Activated CD4-positive, alpha-beta T cell treated with anti-CD3 and anti-CD28 coated beads, Interleukin-2, Interleukin-6, amounts not matched to agents 100 ng/mL and 50 ng/mL, durations not matched to agents 16 hours and 8 hours (primary cell): ENCODE results near the gene CACNA1H.

Experiments used
- DNase-seq: peaks from one replicate; pipeline ENCODE4 v3.0.0-alpha.2; 2020

Gene CACNA1H

GRCh38 chr16:1123525-1124230, 29.2 kb upstream of the CACNA1H start:
- no peak for DNase-seq

GRCh38 chr16:1124291-1124690, 28.6 kb upstream of the CACNA1H start:
- DNase-seq = no peak

GRCh38 chr16:1124795-1125194, 28.1 kb upstream of the CACNA1H start:
- no peak for DNase-seq

- DNase-seq = peak; percentile 24
These were observed 27.4 kb upstream of the CACNA1H start for GRCh38 chr16:1125471-1125870.

GRCh38 chr16:1126044-1126443, 26.9 kb upstream of the CACNA1H start:
- DNase-seq = no peak

- no peak for DNase-seq
These were observed 26.3 kb upstream of the CACNA1H start for GRCh38 chr16:1126586-1126985.

GRCh38 chr16:1127101-1127500, 25.8 kb upstream of the CACNA1H start:
- DNase-seq = no peak

DNA sequence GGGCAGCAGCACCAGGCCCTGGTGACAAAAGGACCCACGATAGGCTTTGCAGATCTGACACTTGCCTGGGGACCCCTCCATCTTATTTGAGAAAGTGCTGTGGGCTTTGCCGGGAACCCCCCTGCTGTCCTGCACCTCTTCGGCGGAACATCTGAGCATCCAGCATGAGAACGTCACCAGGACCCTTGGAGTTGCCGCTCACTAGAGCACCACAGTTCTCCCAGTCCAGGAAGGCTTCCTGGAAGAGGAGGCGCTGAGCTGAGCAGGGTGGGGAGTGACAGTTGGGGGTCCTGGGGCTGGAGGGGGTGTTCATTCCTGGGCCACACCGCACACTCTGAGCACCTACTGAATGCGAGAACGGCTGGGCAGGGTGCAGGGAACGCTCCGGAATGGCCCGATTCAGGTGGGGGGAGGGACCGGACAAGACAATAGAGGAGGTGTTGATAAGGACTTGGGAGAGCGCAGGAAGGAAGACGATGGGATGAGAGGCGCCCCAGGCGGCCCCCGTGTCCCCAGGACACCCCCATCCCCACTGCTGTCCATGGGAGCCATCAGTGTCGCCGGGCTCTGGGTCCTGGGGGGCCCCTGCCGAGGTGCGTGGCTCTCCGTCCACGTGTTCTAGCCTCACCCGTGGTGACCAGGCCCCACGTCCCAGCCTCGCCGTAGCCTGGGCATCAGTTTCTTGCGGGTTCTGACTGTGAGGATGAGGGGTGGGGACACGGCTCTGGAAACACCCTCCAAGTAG, 24.8 kb upstream of the CACNA1H start:
- DNase-seq = no peak

DNA sequence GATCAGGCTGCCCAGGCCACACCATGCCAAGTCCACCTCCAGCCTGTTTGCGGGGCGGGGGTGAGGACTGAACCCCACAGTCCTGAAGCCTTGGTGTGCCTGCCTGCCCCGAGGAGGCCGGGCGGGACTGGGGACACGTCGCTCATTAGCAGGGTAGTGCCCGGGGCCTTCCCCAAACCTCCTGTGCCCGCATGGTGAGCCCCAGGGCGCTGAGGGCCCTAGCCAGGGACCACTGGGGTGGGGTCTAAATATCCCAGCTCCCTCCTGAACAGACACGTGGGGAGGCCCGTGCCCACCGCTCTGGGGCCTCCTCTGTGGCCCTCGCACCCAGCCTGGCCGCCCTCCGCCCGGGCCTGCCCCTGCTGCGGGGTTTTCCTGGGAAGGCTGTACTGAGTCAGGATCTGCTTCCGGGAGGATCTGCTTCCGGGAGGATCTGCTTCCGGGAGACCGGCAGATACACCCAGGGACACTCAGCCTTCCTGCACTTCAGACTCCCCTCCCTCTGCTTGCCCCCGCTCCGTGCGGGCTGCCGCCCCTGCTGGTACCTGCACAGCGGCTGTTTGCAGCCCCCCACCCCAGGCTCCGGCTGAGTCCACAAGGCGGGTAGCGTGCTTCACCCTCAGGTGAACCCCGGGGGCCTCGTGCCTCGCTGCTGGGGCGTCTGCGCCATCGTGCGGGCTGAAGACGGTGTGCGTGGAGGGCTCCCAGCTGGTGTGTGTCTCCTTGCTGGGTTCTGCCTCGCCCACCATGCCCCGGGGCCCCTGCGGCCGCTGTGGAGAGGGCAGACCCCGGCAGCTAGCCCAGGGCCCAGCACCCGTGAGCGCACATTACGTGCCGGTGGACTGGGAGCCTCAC, 23.6 kb upstream of the CACNA1H start:
- DNase-seq = no peak

DNA sequence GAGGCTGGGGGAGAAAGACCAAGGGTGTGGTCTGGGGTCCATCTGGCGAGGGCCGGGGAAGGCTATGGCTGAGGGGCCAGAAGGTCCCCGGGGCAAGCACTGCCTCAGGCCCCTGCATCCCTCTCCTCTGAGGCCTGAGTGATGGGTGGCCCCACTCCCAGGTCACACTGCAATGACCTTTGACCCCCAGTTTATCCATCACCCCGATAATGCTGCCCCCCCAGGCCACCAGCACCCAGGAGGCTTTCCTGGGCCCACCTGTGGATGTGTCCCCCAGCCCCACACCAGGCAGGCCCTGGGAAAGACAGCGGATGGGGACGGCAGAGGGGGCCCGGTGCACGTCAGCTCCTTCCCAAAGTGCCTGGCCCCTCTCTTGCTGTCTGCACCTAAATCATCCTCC, 22.5 kb upstream of the CACNA1H start:
- DNase-seq = no peak

GRCh38 chr16:1131378-1131994, 21.4 kb upstream of the CACNA1H start:
- DNase-seq = no peak

DNA sequence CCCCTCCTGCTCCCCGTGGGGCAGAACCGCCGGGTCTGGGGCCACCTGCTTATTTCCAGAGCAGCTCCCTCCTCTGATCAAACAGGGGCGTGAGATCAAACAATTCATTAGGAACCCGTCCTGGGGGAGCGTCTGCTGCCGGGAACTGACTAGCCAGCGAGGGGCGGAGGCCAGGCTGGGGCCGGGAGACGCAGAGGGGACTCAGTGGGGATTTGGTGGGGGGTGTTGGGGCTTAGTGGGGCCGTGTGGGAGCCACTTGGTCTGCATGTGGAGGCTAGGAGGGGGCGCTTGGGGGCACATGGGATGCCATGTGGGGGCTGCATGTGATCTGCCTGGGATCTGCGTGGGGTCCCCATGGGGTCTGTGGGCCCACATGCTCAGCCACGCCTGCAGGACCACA, 20.5 kb upstream of the CACNA1H start:
- DNase-seq = no peak

DNA sequence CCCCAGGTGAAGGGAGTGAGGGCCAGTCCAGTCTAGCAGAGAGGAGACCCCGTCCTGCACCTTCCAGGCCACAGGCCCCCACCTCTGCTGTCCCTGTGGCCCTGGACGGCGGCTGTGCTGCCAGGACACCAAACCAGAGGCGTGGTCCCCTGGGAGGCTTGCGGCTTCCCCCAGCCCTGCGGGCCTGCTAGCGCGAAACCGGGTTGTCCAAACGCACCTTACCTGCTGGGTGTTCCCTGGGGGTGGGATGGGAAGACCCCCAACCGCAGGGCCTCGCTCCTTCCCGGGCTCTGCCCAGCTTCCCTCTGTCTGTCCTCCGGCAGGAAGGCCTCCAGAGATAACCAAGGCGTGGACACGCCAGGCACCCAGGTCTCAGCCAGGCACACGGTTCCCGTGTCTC, 19.6 kb upstream of the CACNA1H start:
- no peak for DNase-seq

DNA sequence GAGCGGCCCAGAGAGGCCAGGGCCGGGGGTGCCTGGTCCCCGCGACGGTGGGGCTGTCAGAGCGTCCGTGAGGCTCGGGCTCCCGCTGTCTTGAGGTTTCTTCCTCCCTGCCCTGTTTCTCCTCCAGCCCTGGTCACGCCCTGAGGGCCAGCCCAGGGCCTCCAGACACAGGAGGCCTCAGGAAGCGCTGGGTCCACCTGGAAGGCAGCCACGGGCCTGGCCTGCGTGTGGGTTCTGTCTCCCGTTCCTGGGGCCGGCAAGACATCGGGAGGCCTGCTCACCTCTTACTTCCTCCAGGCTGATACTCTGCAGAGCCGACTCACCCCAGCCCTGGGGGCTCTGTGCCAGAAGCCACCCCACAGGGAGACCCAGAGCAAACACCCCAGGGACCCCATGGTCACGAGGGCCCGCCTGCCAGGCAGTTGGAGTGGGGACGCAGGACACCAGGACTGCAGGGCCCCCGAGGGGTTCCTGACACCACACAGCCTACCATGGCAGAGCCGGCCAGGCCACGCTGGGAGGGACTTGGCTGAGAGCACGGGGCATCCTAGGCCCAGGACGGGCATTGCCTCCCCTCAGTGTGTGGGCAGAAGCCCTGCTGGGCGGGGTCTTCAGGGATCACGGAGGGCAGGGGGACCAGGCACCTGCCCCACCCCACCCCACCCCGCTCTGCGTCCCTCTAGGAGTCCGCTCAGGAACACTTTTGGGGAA, 18.9 kb upstream of the CACNA1H start:
- no peak for DNase-seq

- no peak for DNase-seq
These were observed 18.0 kb upstream of the CACNA1H start for GRCh38 chr16:1134776-1135458.

DNA sequence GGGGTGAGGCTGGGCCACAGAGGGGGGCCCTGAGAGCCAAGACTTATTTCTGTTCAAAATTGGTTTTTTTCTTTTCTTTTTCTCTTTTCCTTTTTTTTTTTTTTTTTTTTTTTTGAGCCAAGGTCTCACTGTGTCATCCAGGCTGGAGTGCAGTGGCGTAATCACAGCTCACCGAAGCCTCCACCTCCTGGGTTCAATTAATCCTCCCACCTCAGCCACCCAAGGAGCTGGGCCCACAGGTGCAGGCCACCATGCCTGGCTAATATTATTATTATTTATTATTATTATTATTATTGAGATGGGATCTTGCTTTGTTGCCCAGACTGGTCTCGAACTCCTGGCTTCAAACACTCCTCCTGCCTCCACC, 17.5 kb upstream of the CACNA1H start:
- DNase-seq = no peak

DNA sequence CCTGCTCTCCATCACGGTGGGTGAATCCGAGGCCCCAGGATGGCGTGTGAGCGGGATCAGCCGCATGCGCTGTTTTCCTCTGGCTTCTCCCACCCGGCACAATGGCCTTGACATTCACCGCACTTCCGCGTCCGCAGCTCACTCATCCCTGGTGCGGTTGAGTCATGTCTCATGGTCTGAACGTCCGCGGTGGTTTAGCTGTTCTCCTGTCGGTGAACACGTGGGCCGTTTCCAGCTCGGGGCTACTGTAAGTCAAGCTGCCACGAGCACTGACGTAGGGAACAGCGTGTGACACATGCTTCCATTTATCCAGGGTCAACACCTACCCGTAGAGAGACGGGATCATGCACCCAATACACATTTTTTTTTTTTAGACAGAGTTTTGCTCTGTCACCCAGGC, 15.3 kb upstream of the CACNA1H start:
- DNase-seq = no peak

GRCh38 chr16:1140582-1141162, 12.2 kb upstream of the CACNA1H start:
- DNase-seq = no peak

DNA sequence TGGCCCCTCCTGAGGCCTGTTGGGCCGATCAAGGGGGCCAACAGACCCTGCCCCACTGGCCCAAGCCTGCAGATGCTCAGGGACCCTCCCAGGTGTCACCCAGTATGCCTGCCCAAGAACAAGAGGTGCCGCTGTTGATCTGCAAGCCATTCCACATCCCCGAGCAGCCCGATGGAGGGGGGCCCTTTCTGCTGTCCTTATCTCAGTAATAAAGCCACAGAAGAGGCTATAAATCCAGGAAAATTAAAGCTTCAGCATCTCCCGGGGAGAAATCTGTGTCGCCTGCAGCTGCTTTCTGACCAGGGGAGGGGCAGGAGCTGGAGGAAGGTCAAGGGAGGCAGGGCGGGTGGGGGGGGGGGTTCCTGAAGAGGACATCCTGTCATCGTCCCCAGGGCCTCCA, 11.7 kb upstream of the CACNA1H start:
- DNase-seq = no peak

DNA sequence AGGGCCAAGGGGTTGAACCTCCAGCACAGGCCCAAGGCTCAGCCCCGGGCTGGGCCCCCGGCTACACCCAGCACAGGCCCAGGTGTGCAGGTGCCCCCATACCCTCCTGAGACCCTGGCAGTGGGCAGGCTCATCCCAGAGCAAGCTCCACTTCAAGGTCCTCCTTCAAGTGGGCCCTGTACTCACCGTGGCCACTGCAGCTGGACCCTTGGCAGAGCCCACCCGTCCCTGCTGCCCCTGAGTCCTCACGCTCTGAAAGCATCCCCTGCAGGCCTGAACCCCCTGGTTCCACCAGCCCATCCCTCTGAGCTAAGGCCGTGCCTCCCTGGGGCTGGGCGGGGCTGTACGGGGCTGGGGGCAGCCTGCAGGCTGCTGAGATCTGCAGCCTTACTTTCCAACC, 11.2 kb upstream of the CACNA1H start:
- no peak for DNase-seq

DNA sequence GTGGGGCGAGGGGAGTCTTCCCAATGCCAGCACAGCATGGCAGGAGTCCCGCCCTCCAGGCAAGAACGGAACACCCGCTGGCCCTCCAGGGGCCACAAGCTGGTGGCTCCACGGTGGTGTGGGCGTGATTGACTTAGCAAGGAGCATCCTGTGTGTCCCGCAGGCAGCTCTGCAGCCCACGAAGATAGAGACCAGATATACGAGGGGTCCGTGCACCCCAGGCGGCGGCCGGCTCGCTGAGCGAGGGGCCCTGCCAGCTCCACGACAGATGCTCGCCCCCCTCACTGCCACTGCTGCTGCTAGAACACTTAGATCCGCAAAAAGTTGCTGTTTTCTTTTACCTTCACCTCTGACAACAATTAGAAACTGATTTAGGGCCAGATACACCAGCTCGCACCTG, 10.0 kb upstream of the CACNA1H start:
- no peak for DNase-seq
